ENCODE measurements around the gene INO80.
"Not testable (repeated sequence)": the region's sequence is repeated elsewhere in the genome, so short reads cannot be mapped to it uniquely, and the experiment has no call there.

INO80 gene

DNA sequence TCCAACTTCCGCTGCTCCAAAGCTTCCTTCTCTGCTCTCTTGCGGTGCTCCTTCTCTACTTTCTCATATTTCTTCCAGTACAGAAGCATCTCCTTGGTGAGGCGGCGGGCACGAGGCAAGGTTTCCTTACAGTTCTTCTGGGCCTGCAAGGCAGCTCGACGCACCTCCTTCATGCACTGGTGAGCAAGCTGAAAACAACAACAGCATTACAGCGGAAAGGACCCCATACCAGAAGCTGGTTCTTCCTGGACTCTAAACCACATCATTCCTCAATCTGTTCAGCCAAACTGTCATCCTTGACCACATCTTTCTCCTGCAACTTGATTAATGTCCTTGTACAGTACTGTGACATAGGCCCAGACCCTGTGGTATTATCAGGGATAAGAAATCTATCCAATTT lies 36.4 kb downstream of the INO80 start:
- no peak overlapping the region for H3K4me3 ChIP-seq (ENCODE audit: low read depth, low read length, poor library complexity, severe bottlenecking)
- peak overlapping the region; percentile 9; the same call in 1 of the 2 replicates for H3K9ac ChIP-seq (ENCODE audit: low read length)
- H3K36me3 ChIP-seq (ENCODE audit: insufficient read depth, low read length) = peaks cover 96% of the 10 kb centered on the region
- H3K27ac ChIP-seq (ENCODE audit: low read depth, low read length, poor library complexity, severe bottlenecking) = peak overlapping the region; percentile 82
- H3K9me2 ChIP-seq (ENCODE audit: low read depth, low read length) = no peaks in the 10 kb centered on the region
- H3K9me3 ChIP-seq (ENCODE audit: low read length) = no peaks in the 10 kb centered on the region
- no peak overlapping the region for H2AFZ ChIP-seq (ENCODE audit: low read length)
- H3F3A ChIP-seq (ENCODE audit: insufficient read depth, low read length) = no peaks in the 10 kb centered on the region
- H3K4me2 ChIP-seq (ENCODE audit: low read length) = peak overlapping the region; percentile 30
- no peaks in the 10 kb centered on the region for H3K27me3 ChIP-seq (ENCODE audit: insufficient read depth, low read length)
- TF ChIP-seq, protein P1, sequence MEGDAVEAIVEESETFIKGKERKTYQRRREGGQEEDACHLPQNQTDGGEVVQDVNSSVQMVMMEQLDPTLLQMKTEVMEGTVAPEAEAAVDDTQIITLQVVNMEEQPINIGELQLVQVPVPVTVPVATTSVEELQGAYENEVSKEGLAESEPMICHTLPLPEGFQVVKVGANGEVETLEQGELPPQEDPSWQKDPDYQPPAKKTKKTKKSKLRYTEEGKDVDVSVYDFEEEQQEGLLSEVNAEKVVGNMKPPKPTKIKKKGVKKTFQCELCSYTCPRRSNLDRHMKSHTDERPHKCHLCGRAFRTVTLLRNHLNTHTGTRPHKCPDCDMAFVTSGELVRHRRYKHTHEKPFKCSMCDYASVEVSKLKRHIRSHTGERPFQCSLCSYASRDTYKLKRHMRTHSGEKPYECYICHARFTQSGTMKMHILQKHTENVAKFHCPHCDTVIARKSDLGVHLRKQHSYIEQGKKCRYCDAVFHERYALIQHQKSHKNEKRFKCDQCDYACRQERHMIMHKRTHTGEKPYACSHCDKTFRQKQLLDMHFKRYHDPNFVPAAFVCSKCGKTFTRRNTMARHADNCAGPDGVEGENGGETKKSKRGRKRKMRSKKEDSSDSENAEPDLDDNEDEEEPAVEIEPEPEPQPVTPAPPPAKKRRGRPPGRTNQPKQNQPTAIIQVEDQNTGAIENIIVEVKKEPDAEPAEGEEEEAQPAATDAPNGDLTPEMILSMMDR (IDR thresholded peaks at IDR 0.05; ENCODE audit: low read length) = no peak
- TF ChIP-seq EZH2 (IDR thresholded peaks at IDR 0.05; ENCODE audit: borderline replicate concordance, low read length) = no peak
- peaks cover 20% of the 10 kb centered on the region for H3K4me1 ChIP-seq (ENCODE audit: insufficient read depth, low read length, severe bottlenecking)
- H3K79me2 ChIP-seq (ENCODE audit: insufficient read depth, low read length) = no peaks in the 10 kb centered on the region
- H4K20me1 ChIP-seq (ENCODE audit: insufficient read depth, low read length) = no peaks in the 10 kb centered on the region

DNA sequence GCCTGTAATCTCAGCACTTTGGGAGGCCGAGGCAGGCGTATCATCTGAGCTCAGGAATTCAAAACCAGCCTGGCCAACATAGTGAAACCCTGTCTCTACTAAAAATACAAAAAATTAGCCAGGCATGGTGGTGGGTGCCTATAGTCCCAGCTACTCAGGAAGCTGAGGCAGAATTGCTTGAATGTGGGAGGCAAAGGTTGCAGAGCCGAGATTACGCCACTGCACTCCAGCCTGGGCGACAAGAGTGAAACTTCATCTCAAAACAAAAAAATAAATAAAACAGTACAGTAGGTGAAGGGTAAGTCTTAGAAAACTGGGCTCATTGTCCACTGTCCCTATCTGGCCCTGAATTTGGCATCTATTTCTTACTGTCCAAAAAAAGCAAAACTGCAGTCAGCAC lies 37.2 kb downstream of the INO80 start:
- H2AFZ ChIP-seq (ENCODE audit: low read length); H3K4me2 ChIP-seq (ENCODE audit: low read length); H4K20me1 ChIP-seq (ENCODE audit: insufficient read depth, low read length); H3K27me3 ChIP-seq (ENCODE audit: insufficient read depth, low read length); H3K9ac ChIP-seq (ENCODE audit: low read length); H3F3A ChIP-seq (ENCODE audit: insufficient read depth, low read length); H3K79me2 ChIP-seq (ENCODE audit: insufficient read depth, low read length); H3K9me2 ChIP-seq (ENCODE audit: low read depth, low read length); H3K9me3 ChIP-seq (ENCODE audit: low read length); H3K4me3 ChIP-seq (ENCODE audit: low read depth, low read length, poor library complexity, severe bottlenecking): not testable (repeated sequence)
- Histone ChIP-seq H3K4me1 (ENCODE audit: insufficient read depth, low read length, severe bottlenecking) (peaks cover 20% of the 10 kb centered on the region), H3K36me3 (ENCODE audit: insufficient read depth, low read length) (peaks cover 97% of the 10 kb centered on the region), H3K27ac (ENCODE audit: low read depth, low read length, poor library complexity, severe bottlenecking) (peak overlapping the region; percentile 82)

DNA sequence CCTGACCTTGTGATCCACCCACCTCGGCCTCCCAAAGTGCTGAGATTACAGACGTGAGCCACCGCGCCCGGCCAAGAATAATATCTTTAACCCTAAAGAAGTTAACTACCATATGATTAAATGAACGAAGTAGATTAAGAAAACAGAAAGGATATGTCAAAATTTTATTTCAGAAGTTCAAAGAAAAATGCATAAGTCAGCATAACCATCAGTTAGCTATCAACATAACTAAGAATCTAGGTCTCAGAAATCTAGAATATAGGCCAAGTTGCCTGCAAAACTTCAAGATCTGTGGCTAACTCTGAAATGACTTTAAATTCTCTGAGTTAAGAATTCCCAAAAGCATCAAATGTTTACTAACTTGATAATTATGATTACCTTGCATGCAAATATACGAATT lies 38.0 kb downstream of the INO80 start:
- H3K4me1 ChIP-seq (ENCODE audit: insufficient read depth, low read length, severe bottlenecking) = peaks cover 20% of the 10 kb centered on the region
- H3K9me3 ChIP-seq (ENCODE audit: low read length) = no peaks in the 10 kb centered on the region
- no peak overlapping the region for H3K27ac ChIP-seq (ENCODE audit: low read depth, low read length, poor library complexity, severe bottlenecking)
- H3K4me2 ChIP-seq (ENCODE audit: low read length) = no peak overlapping the region
- H3K4me3 ChIP-seq (ENCODE audit: low read depth, low read length, poor library complexity, severe bottlenecking) = no peak overlapping the region
- no peaks in the 10 kb centered on the region for H3K79me2 ChIP-seq (ENCODE audit: insufficient read depth, low read length)
- no peaks in the 10 kb centered on the region for H4K20me1 ChIP-seq (ENCODE audit: insufficient read depth, low read length)
- H3K9ac ChIP-seq (ENCODE audit: low read length) = no peak overlapping the region
- no peaks in the 10 kb centered on the region for H3K27me3 ChIP-seq (ENCODE audit: insufficient read depth, low read length)
- TF ChIP-seq, protein P1 (IDR thresholded peaks at IDR 0.05; ENCODE audit: low read length) = no peak
- TF ChIP-seq EZH2 (IDR thresholded peaks at IDR 0.05; ENCODE audit: borderline replicate concordance, low read length) = no peak
- no peaks in the 10 kb centered on the region for H3K9me2 ChIP-seq (ENCODE audit: low read depth, low read length)
- H2AFZ ChIP-seq (ENCODE audit: low read length) = no peak overlapping the region
- H3F3A ChIP-seq (ENCODE audit: insufficient read depth, low read length) = no peaks in the 10 kb centered on the region
- H3K36me3 ChIP-seq (ENCODE audit: insufficient read depth, low read length) = peaks cover 97% of the 10 kb centered on the region

DNA sequence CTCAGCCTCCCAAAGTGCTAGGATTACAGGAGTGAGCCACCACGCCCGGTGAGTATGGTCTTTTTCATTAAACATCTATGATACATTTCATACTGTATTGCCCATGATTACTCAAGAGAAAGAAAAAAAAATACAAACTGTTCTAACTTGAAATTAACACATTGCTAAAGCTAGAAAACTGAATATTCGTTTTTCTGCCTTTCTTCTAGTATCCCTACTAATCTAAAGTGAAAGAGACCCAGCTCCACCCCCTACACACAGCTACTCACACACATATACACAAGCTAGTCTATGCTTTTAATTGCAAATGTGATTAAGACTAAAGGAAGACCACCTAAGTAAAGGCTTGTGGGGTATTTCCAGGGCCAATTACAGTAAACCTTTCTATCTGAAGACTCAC lies 43.1 kb downstream of the INO80 start:
- H3K4me2 ChIP-seq (ENCODE audit: low read length) = no peak overlapping the region
- H3K9me3 ChIP-seq (ENCODE audit: low read length) = no peaks in the 10 kb centered on the region
- H3K27ac ChIP-seq (ENCODE audit: low read depth, low read length, poor library complexity, severe bottlenecking) = no peak overlapping the region
- no peaks in the 10 kb centered on the region for H4K20me1 ChIP-seq (ENCODE audit: insufficient read depth, low read length)
- H3K9me2 ChIP-seq (ENCODE audit: low read depth, low read length) = no peaks in the 10 kb centered on the region
- no peaks in the 10 kb centered on the region for H3F3A ChIP-seq (ENCODE audit: insufficient read depth, low read length)
- H3K4me1 ChIP-seq (ENCODE audit: insufficient read depth, low read length, severe bottlenecking) = no peaks in the 10 kb centered on the region
- no peak overlapping the region for H3K4me3 ChIP-seq (ENCODE audit: low read depth, low read length, poor library complexity, severe bottlenecking)
- H2AFZ ChIP-seq (ENCODE audit: low read length) = no peak overlapping the region
- H3K9ac ChIP-seq (ENCODE audit: low read length) = no peak overlapping the region
- TF ChIP-seq EZH2 (IDR thresholded peaks at IDR 0.05; ENCODE audit: borderline replicate concordance, low read length) = no peak
- TF ChIP-seq, protein P1 (IDR thresholded peaks at IDR 0.05; ENCODE audit: low read length) = no peak
- H3K36me3 ChIP-seq (ENCODE audit: insufficient read depth, low read length) = peaks cover 89% of the 10 kb centered on the region
- H3K27me3 ChIP-seq (ENCODE audit: insufficient read depth, low read length) = no peaks in the 10 kb centered on the region
- no peaks in the 10 kb centered on the region for H3K79me2 ChIP-seq (ENCODE audit: insufficient read depth, low read length)

Data from OCI-LY1 (cell line).